Gastrocnemius medialis (tissue), 4 donors: ENCODE data around the gene RGPD4. TPM values are rescaled to one million over a fixed set of nuclear protein-coding genes. Genes with fewer than 3 reads are reported as not detected.

Experiments
- ATAC-seq, 2 donors: fragments of 150-250 bp; one replicate each; pipeline ENCODE4 v1.9.1; 2016
- DNase-seq, 2 donors: peaks; one replicate each; pipeline ENCODE4 v3.0.0-alpha.2; 2019
- H3K27ac ChIP-seq, 4 donors: fragments of 200-600 bp; sonication (generic); 1 replicate in 1 of 4; 2 replicates in 3 of 4; pipeline ENCODE4 v1.5.1; 2016 to 2018; ENCODE audit warnings: mild to moderate bottlenecking in 2 of 4, moderate library complexity in 1 of 4
- H3K27me3 ChIP-seq, 3 donors: fragments of 200-600 bp; sonication (generic) in 2 of 3; 1 replicate in 1 of 3; 2 replicates in 2 of 3; pipeline versions ENCODE4 v1.5.1 to v1.6.0; 2016 to 2019; ENCODE audit warnings: mild to moderate bottlenecking in 1 of 3, moderate library complexity in 1 of 3
- H3K36me3 ChIP-seq, 2 donors: fragments of 200-600 bp; sonication (generic) in 1 of 2; one replicate each; pipeline ENCODE4 v1.5.1; 2017 to 2018
- H3K4me1 ChIP-seq, 2 donors: fragments of 200-600 bp; sonication (generic) in 1 of 2; one replicate each; pipeline ENCODE4 v1.5.1; 2016 to 2017; ENCODE audit warnings: mild to moderate bottlenecking in 2 of 2
- H3K4me3 ChIP-seq, 4 donors: fragments of 200-600 bp; sonication (generic) in 3 of 4; 1 replicate in 1 of 4; 2 replicates in 3 of 4; pipeline ENCODE4 v1.5.1; 2016 to 2019; ENCODE audit warnings: mild to moderate bottlenecking in 2 of 4
- H3K9me3 ChIP-seq, 3 donors: fragments of 200-600 bp; sonication (generic) in 2 of 3; 1 replicate in 1 of 3; 2 replicates in 2 of 3; pipeline ENCODE4 v1.5.1; 2016 to 2019
- CTCF ChIP-seq, 5 experiments: fragments of 450-650 bp in 3 of 5; fragments of 200-600 bp in 2 of 5; sonication (generic) in 2 of 5; IDR thresholded peaks in 4 of 5; conservative IDR thresholded peaks in 1 of 5; 1 replicate in 4 of 5; 2 replicates in 1 of 5; pipeline ENCODE4 v1.5.1; 2016 to 2019; ENCODE audit warnings: antibody characterized with exemption in 5 of 5, mild to moderate bottlenecking in 3 of 5, moderate library complexity in 3 of 5
- POLR2A ChIP-seq, 2 donors: fragments of 450-650 bp; IDR thresholded peaks; one replicate each; pipeline ENCODE4 v1.6.1; 2017; ENCODE audit warnings: antibody characterized with exemption in 2 of 2, mild to moderate bottlenecking in 2 of 2, moderate library complexity in 2 of 2
- in situ Hi-C, 4 donors: fragments of 200-750 bp; cut with MboI; loops; one replicate each; pipeline versions ENCODE4 v1.15.0 to v1.8.0; 2017; ENCODE audit warnings: low sequenced_read_pairs in 4 of 4
- intact Hi-C: fragments of 100-400 bp; cut with DNase I; formaldehyde crosslinking; loops from one replicate; pipeline ENCODE4 v1.15.1; 2023; ENCODE audit warnings: low total_unique reads
- total RNA-seq, 4 donors: library from RNA; depleted of rRNA; stranded (reverse); fragments of >200 nt; gene quantifications; one replicate each; pipeline versions ENCODE4 v1.1.0 to v1.2.3, GENCODE V29; 2016

Gene RGPD4
- total RNA-seq, 4 donors from 2014 or later: 0.04 TPM; not detected in 3

GRCh38 chr2:107804608-107805498, 21.8 kb upstream of the RGPD4 start:
- ATAC-seq (no peak), DNase-seq (no peak)
- Histone ChIP-seq H3K4me3 (no peak overlapping the region), H3K9me3 (no peaks in the 10 kb centered on the region), H3K27me3 (no peaks in the 10 kb centered on the region), H3K4me1 (peaks cover 6 to 7% of the 10 kb centered on the region in 2 donors), H3K27ac (no peak overlapping the region), H3K36me3 (no peaks in the 10 kb centered on the region)
- intact Hi-C loops: no loop called here
- in situ Hi-C loops: no loop called here
- TF ChIP-seq CTCF (IDR thresholded peaks at IDR 0.05 in 4 of 5, conservative IDR thresholded peaks at IDR 0.05 in 1 of 5): no peak
- no peak for TF ChIP-seq POLR2A (IDR thresholded peaks at IDR 0.05)

- Histone ChIP-seq H3K9me3 (no peaks in the 10 kb centered on the region), H3K27ac (no peak overlapping the region), H3K4me3 (no peak overlapping the region), H3K4me1 (peaks cover 6 to 7% of the 10 kb centered on the region in 2 donors), H3K27me3 (no peaks in the 10 kb centered on the region), H3K36me3 (no peaks in the 10 kb centered on the region)
- intact Hi-C loops (no loop called here), in situ Hi-C loops (no loop called here)
- TF ChIP-seq CTCF (IDR thresholded peaks at IDR 0.05 in 4 of 5, conservative IDR thresholded peaks at IDR 0.05 in 1 of 5): no peak
- TF ChIP-seq POLR2A (IDR thresholded peaks at IDR 0.05): no peak
- no peak for ATAC-seq
- DNase-seq: no peak
These were observed 19.8 kb upstream of the RGPD4 start for GRCh38 chr2:107806901-107807300.

DNA sequence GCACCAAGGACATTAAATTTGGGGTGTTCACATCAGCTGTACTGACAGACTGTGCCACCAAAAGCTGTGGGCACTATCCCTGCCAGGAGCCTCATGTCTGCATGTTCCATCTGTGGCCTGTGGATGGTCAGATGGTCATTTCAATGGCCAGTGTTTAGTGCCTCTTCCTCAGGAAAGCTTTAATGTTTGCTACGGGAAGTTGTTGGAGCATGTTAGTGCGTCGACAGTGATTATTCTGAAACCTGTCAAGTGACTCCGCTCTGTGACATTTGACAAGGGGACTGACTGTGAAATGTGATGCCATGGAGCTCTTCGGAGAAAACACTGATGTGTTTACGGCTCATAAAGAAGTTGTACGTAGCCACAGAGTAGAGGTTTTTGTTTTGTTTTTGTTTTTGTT, 18.7 kb upstream of the RGPD4 start:
- intact Hi-C loops: no loop called here
- Histone ChIP-seq H3K27me3 (no peaks in the 10 kb centered on the region), H3K9me3 (no peaks in the 10 kb centered on the region), H3K4me3 (no peak overlapping the region), H3K27ac (no peak overlapping the region), H3K36me3 (no peaks in the 10 kb centered on the region), H3K4me1 (peaks cover 6 to 7% of the 10 kb centered on the region in 2 donors)
- ATAC-seq: peak in 1 of 2 donors; percentile 39
- DNase-seq: no peak
- no peak for TF ChIP-seq POLR2A (IDR thresholded peaks at IDR 0.05)
- TF ChIP-seq CTCF (IDR thresholded peaks at IDR 0.05 in 4 of 5, conservative IDR thresholded peaks at IDR 0.05 in 1 of 5): no peak
- in situ Hi-C loops: no loop called here

GRCh38 chr2:107808959-107809358, 17.7 kb upstream of the RGPD4 start:
- peak; percentile 73 to 91 for ATAC-seq
- in situ Hi-C loops: no loop called here
- no peaks in the 10 kb centered on the region for H3K36me3 ChIP-seq
- no peaks in the 10 kb centered on the region for H3K27me3 ChIP-seq
- DNase-seq: peak in 1 of 2 donors; percentile 47
- no peak overlapping the region for H3K4me3 ChIP-seq
- no peaks in the 10 kb centered on the region for H3K9me3 ChIP-seq
- peaks cover 6 to 7% of the 10 kb centered on the region in 2 donors for H3K4me1 ChIP-seq
- H3K27ac ChIP-seq: peak overlapping the region in 3 of 4 donors; percentile 33 to 41 (median 35)
- intact Hi-C loops: no loop called here
- TF ChIP-seq POLR2A (IDR thresholded peaks at IDR 0.05) (no peak), CTCF (IDR thresholded peaks at IDR 0.05 in 4 of 5, conservative IDR thresholded peaks at IDR 0.05 in 1 of 5) (no peak)
